Dermis microvascular lymphatic vessel endothelial cell (primary cell): ENCODE results near the gene BHLHA9. TPM values are rescaled to one million over a fixed set of nuclear protein-coding genes. Genes with fewer than 3 reads are reported as not detected.
A peak's percentile ranks its signal among the peaks of the same experiment; 100 is the strongest.

Experiments used
- DNase-seq, 2 donors: peaks; one replicate each; pipeline versions ENCODE4 v3.0.0 to v3.0.0-alpha.2; 2010; ENCODE audit warnings: low read depth in 2 of 2
- total RNA-seq: library from RNA; depleted of rRNA; stranded (reverse); fragments of >200 nt; gene quantifications from 2 replicates; pipeline ENCODE4 v1.2.1, GENCODE V29; 2014

The BHLHA9 gene
- total RNA-seq, 1 donor from 2014 or later: not detected

GRCh38 chr17:1255041-1255440 is 15.2 kb upstream of the BHLHA9 start:
- DNase-seq: no peak

- DNase-seq: no peak
Observed at GRCh38 chr17:1256699-1257098, 13.5 kb upstream of the BHLHA9 start.

- DNase-seq: no peak
Observed at GRCh38 chr17:1260086-1260769, 10.0 kb upstream of the BHLHA9 start.

- no peak for DNase-seq
Observed at GRCh38 chr17:1260770-1261161, 9.5 kb upstream of the BHLHA9 start.

GRCh38 chr17:1264196-1264595 is 6.0 kb upstream of the BHLHA9 start:
- DNase-seq: no peak

GRCh38 chr17:1267471-1267943 is 2.7 kb upstream of the BHLHA9 start:
- peak in 1 of 2 donors; percentile 44 for DNase-seq

- DNase-seq: no peak
Observed at GRCh38 chr17:1271030-1271423, 783 bp downstream of the BHLHA9 start.

GRCh38 chr17:1271441-1271840 is 1.2 kb downstream of the BHLHA9 start:
- DNase-seq: no peak

- DNase-seq: no peak
Observed at GRCh38 chr17:1272701-1273100, 2.5 kb downstream of the BHLHA9 start.

GRCh38 chr17:1273492-1274244 is 3.4 kb downstream of the BHLHA9 start:
- no peak for DNase-seq

- DNase-seq: no peak
Observed at GRCh38 chr17:1274245-1274608, 4.0 kb downstream of the BHLHA9 start.

- DNase-seq: no peak
Observed at GRCh38 chr17:1275205-1275961, 5.1 kb downstream of the BHLHA9 start.

GRCh38 chr17:1275962-1276736 is 5.9 kb downstream of the BHLHA9 start:
- peak in 1 of 2 donors; percentile 44 for DNase-seq

GRCh38 chr17:1280652-1281051 is 10.4 kb downstream of the BHLHA9 start:
- no peak for DNase-seq

- DNase-seq: no peak
Observed at GRCh38 chr17:1286379-1287106, 16.3 kb downstream of the BHLHA9 start.

GRCh38 chr17:1289695-1290094 is 19.5 kb downstream of the BHLHA9 start:
- DNase-seq: no peak

- DNase-seq: no peak
Observed at GRCh38 chr17:1290676-1291075, 20.4 kb downstream of the BHLHA9 start.

- DNase-seq: no peak
Observed at GRCh38 chr17:1294157-1294717, 24.0 kb downstream of the BHLHA9 start.

GRCh38 chr17:1298606-1299005 is 28.4 kb downstream of the BHLHA9 start:
- no peak for DNase-seq

- DNase-seq: no peak
Observed at GRCh38 chr17:1299552-1300370, 29.5 kb downstream of the BHLHA9 start.
